H1 (cell line): Measurements from ENCODE around the gene TRPM1. TPM values are rescaled to one million over a fixed set of nuclear protein-coding genes. Genes with fewer than 3 reads are reported as not detected.

Source experiments
- CTCF ChIP-seq, 3 experiments: IDR thresholded peaks; 1 replicate in 2 of 3; 2 replicates in 1 of 3; pipeline versions ENCODE4 v1.5.1 to v1.6.1; 2011; ENCODE audit warnings: low read length in 3 of 3, mild to moderate bottlenecking in 3 of 3, inconsistent platforms in 2 of 3, low read depth in 1 of 3, moderate library complexity in 1 of 3; ENCODE audit not compliant: insufficient read depth in 1 of 3; ENCODE audit errors: control extremely low read depth in 1 of 3
- EP300 ChIP-seq, 2 experiments: IDR thresholded peaks; 1 replicate in 1 of 2; 2 replicates in 1 of 2; pipeline ENCODE4 v1.6.1; 2011 to 2012; ENCODE audit warnings: low read depth in 2 of 2, low read length in 2 of 2, mild to moderate bottlenecking in 2 of 2, borderline replicate concordance in 1 of 2, inconsistent platforms in 1 of 2, moderate library complexity in 1 of 2
- FOSL1 ChIP-seq: IDR thresholded peaks from 2 replicates; pipeline ENCODE4 v1.6.1; 2011; ENCODE audit warnings: mild to moderate bottlenecking, low read depth, low read length, moderate library complexity; ENCODE audit not compliant: insufficient read depth
- GTF2F1 ChIP-seq: IDR thresholded peaks from 2 replicates; pipeline ENCODE4 v1.6.1; 2012; ENCODE audit warnings: low read depth, low read length, improper control_type of control experiment, borderline replicate concordance
- JUND ChIP-seq: IDR thresholded peaks from 2 replicates; pipeline ENCODE4 v1.6.1; 2011; ENCODE audit warnings: mild to moderate bottlenecking, improper control_type of control experiment, low read length
- KDM1A ChIP-seq: fragments of 200-600, 300-600 bp; sonication (generic); IDR thresholded peaks from 2 replicates; pipeline ENCODE4 v1.7.1; 2016; ENCODE audit warnings: mild to moderate bottlenecking, low read length, borderline replicate concordance
- SIX5 ChIP-seq: IDR thresholded peaks from 2 replicates; pipeline ENCODE4 v1.6.1; 2011; ENCODE audit warnings: mild to moderate bottlenecking, low read depth, low read length
- SP4 ChIP-seq: IDR thresholded peaks from 2 replicates; pipeline ENCODE4 v1.6.1; 2012; ENCODE audit warnings: low read length, inconsistent platforms
- TAF1 ChIP-seq: IDR thresholded peaks from 2 replicates; pipeline ENCODE4 v1.6.1; 2011; ENCODE audit warnings: mild to moderate bottlenecking, low read depth, low read length
- TAF7 ChIP-seq: optimal IDR thresholded peaks from 2 replicates; pipeline ENCODE3; 2011; ENCODE audit warnings: low read depth, mild to moderate bottlenecking, inconsistent platforms, low read length, moderate library complexity, borderline replicate concordance
- polyA plus RNA-seq, 7 experiments: library from polyadenylated mRNA; depleted of rRNA in 3 of 7; stranded (reverse) in 5 of 7; unstranded in 2 of 7; fragments of >200 nt in 5 of 7; fragments of 200-250 nt in 2 of 7; gene quantifications; 1 replicate in 5 of 7; 2 replicates in 1 of 7; 4 replicates in 1 of 7; pipeline versions ENCODE4 v1.2.1 to v1.2.3, GENCODE V29; 2011 to 2013; ENCODE audit warnings: missing spikeins in 2 of 7, mixed read lengths in 2 of 7
- total RNA-seq: library from RNA; stranded (reverse); fragmentation: NEBNext Ultra II Directional; extraction: Animal tissue kit (Norgen Biotek cat#: 25700); gene quantifications from 2 replicates; pipeline ENCODE4 v1.2.1, GENCODE V29; 2021

Gene TRPM1
- total and polyA plus RNA-seq, 2 of the 8 experiments (the other 6 are each of a cell fraction or from before 2014, with no cell fraction given) = 0.05 TPM; not detected in 1

GRCh38 chr15:31060429-31061140 lies 40.9 kb downstream of the TRPM1 start (continued):
- no peak for TF ChIP-seq CTCF (IDR thresholded peaks at IDR 0.05; ENCODE audit: control extremely low read depth in 1 of 3, insufficient read depth in 1 of 3, low read depth in 1 of 3, low read length in 3 of 3)
- no peak for TF ChIP-seq SIX5
- TF ChIP-seq JUND = no peak
- TF ChIP-seq GTF2F1 = no peak
- no peak for TF ChIP-seq TAF7
- no peak for TF ChIP-seq KDM1A
- TF ChIP-seq TAF1 = no peak
- no peak for TF ChIP-seq EP300 (IDR thresholded peaks at IDR 0.05; ENCODE audit: borderline replicate concordance in 1 of 2, low read depth in 2 of 2, low read length in 2 of 2)
- TF ChIP-seq SP4 = no peak
- no peak for TF ChIP-seq FOSL1
